ENCODE results near the gene CD177.

CD177 gene, protein sequence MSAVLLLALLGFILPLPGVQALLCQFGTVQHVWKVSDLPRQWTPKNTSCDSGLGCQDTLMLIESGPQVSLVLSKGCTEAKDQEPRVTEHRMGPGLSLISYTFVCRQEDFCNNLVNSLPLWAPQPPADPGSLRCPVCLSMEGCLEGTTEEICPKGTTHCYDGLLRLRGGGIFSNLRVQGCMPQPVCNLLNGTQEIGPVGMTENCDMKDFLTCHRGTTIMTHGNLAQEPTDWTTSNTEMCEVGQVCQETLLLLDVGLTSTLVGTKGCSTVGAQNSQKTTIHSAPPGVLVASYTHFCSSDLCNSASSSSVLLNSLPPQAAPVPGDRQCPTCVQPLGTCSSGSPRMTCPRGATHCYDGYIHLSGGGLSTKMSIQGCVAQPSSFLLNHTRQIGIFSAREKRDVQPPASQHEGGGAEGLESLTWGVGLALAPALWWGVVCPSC

DNA sequence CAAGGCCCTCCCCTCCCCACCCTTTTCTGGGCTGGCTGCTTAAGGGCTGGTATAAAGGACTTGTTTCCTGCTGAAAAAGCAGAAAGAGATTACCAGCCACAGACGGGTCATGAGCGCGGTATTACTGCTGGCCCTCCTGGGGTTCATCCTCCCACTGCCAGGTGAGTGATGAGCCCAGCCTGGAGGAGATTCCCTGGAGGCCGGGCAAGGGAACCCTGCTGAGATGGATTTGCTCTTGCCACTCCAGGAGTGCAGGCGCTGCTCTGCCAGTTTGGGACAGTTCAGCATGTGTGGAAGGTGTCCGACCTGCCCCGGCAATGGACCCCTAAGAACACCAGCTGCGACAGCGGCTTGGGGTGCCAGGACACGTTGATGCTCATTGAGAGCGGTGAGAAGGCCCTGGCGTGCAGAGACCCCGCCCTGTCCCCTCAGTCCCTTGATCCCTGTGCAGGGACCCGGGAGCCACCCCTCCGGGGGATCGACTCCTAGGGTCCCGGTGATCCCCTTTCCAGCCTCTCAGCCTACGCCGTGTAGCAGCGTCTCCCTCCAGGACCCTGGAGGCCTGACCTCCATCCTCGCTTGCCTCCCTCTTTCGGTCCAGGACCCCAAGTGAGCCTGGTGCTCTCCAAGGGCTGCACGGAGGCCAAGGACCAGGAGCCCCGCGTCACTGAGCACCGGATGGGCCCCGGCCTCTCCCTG, at the start of gene CD177:
CD177 (plus strand) TSS at position 81 of the 699 bp plus-strand sequence; CDS start at position 110, 29 bp downstream.
- Histone ChIP-seq H3K36me3 (ENCODE audit: insufficient read depth, insufficient read length, low read length) (no peaks in the 10 kb centered on the region), H3K9ac (ENCODE audit: insufficient read length, low read depth) (peak within 1 kb of the TSS; percentile 77), H3K4me3 (ENCODE audit: insufficient read length, low read depth) (peak within 1 kb of the TSS; percentile 65), H3K9me3 (ENCODE audit: insufficient read depth, low read length) (no peaks in the 10 kb centered on the region), H3K4me1 (ENCODE audit: insufficient read depth, insufficient read length) (peaks cover 2% of the 10 kb centered on the region), H3K27me3 (ENCODE audit: insufficient read depth, insufficient read length) (no peaks in the 10 kb centered on the region)
- no peak for TF ChIP-seq YY1 (IDR thresholded peaks at IDR 0.05; ENCODE audit: insufficient read depth, insufficient read length)
- DNase-seq (ENCODE audit: low read depth, low spot score), result no peak

DNA sequence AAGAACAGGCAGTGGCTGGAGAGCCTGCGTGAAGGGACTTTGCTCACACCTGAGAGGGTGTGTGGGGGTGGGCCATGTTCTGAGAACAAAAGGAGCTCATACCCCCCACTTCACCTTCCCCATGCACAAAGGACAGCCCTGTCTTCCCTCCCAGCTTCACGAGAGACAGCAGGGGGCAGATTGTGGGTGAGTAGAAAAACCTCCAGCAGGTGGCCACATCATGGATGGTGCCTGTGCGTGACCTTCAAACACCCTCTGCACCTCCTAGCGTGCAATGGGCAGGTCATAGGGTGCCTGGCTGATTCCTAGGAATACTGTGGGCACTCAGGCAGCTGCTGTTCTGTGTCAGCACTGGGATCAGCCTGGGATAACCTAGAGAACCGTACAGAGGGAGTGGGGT, 47.8 kb upstream of the CD177 start:
- H3K4me3 ChIP-seq (ENCODE audit: insufficient read length, low read depth), result no peak overlapping the region
- TF ChIP-seq SUZ12 (IDR thresholded peaks at IDR 0.05; ENCODE audit: extremely low read depth, insufficient read depth, insufficient read length), result no peak
- TF ChIP-seq YY1 (IDR thresholded peaks at IDR 0.05; ENCODE audit: insufficient read depth, insufficient read length), result no peak
- no peak for TF ChIP-seq ZNF274 (IDR thresholded peaks at IDR 0.05; ENCODE audit: low read depth, low read length)
- H3K9ac ChIP-seq (ENCODE audit: insufficient read length, low read depth), result no peak overlapping the region
- peaks cover 11% of the 10 kb centered on the region; the same call in 1 of the 2 replicates for H3K9me3 ChIP-seq (ENCODE audit: insufficient read depth, low read length)
- DNase-seq (ENCODE audit: low read depth, low spot score), result no peak
- H3K4me1 ChIP-seq (ENCODE audit: insufficient read depth, insufficient read length), result no peaks in the 10 kb centered on the region
- no peaks in the 10 kb centered on the region for H3K27me3 ChIP-seq (ENCODE audit: insufficient read depth, insufficient read length)
- H3K36me3 ChIP-seq (ENCODE audit: insufficient read depth, insufficient read length, low read length), result no peaks in the 10 kb centered on the region

DNA sequence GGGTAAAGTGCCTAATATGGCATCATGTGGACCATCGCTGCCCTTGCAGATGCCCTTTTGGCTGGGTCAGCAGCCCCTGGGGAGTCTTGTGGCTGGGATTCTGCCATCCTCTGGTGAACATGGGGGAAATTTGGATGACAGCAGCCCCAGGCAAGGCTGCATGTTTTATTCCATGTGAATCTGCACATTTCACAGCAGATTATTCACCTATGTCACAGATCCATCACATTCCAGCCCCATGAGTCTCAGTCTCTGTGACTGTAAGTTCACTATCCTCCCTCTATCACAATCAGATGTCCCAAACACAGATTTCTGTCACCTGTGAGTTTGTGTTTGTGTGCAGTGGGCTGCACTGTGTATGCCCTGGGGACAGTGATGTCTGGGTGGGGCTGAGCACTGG, 47.4 kb upstream of the CD177 start:
- no peak for DNase-seq (ENCODE audit: low read depth, low spot score)
- no peaks in the 10 kb centered on the region for H3K27me3 ChIP-seq (ENCODE audit: insufficient read depth, insufficient read length)
- TF ChIP-seq YY1 (IDR thresholded peaks at IDR 0.05; ENCODE audit: insufficient read depth, insufficient read length) (no peak), ZNF274 (IDR thresholded peaks at IDR 0.05; ENCODE audit: low read depth, low read length) (no peak), SUZ12 (IDR thresholded peaks at IDR 0.05; ENCODE audit: extremely low read depth, insufficient read depth, insufficient read length) (no peak)

DNA sequence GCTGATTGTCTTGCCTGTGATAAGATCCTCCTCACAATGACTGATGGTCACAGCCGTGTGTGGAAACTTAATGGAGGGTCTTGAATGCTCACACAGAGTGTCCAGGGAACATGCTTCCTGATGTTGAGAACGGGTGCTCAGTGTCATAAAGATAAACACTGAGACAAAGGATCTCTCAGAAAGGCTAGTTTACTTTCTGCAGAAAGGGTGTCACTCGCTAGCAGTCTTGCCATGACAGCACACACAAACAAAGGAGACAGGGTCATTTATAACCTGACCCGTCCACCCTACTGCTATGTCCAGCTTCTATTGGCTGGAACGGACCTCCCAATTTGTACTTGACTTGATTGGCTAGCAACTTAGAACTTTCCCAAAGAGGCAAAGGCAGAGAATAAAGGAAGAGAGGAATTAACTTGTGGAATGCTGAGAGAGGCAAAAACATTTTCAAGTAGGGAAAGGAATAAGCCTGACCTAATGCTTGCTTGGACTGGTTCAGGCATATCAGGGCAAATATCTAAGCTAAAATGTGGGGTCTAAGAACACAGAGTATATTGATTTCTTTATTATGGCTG, 45.2 kb upstream of the CD177 start:
- Histone ChIP-seq H3K9ac (ENCODE audit: insufficient read length, low read depth) (no peak overlapping the region), H3K4me1 (ENCODE audit: insufficient read depth, insufficient read length) (no peaks in the 10 kb centered on the region), H3K36me3 (ENCODE audit: insufficient read depth, insufficient read length, low read length) (no peaks in the 10 kb centered on the region), H3K4me3 (ENCODE audit: insufficient read length, low read depth) (no peak overlapping the region), H3K27me3 (ENCODE audit: insufficient read depth, insufficient read length) (no peaks in the 10 kb centered on the region), H3K9me3 (ENCODE audit: insufficient read depth, low read length) (peaks cover 11% of the 10 kb centered on the region; the same call in 1 of the 2 replicates)
- no peak for DNase-seq (ENCODE audit: low read depth, low spot score)
- TF ChIP-seq ZNF274 (IDR thresholded peaks at IDR 0.05; ENCODE audit: low read depth, low read length) (no peak), SUZ12 (IDR thresholded peaks at IDR 0.05; ENCODE audit: extremely low read depth, insufficient read depth, insufficient read length) (no peak), YY1 (IDR thresholded peaks at IDR 0.05; ENCODE audit: insufficient read depth, insufficient read length) (no peak)

More for the DNA sequence above, 47.4 kb upstream of the CD177 start:
- H3K9ac ChIP-seq (ENCODE audit: insufficient read length, low read depth), result no peak overlapping the region
- no peaks in the 10 kb centered on the region for H3K36me3 ChIP-seq (ENCODE audit: insufficient read depth, insufficient read length, low read length)
- H3K9me3 ChIP-seq (ENCODE audit: insufficient read depth, low read length), result peaks cover 11% of the 10 kb centered on the region; the same call in 1 of the 2 replicates
- H3K4me3 ChIP-seq (ENCODE audit: insufficient read length, low read depth), result no peak overlapping the region
- H3K4me1 ChIP-seq (ENCODE audit: insufficient read depth, insufficient read length), result no peaks in the 10 kb centered on the region

DNA sequence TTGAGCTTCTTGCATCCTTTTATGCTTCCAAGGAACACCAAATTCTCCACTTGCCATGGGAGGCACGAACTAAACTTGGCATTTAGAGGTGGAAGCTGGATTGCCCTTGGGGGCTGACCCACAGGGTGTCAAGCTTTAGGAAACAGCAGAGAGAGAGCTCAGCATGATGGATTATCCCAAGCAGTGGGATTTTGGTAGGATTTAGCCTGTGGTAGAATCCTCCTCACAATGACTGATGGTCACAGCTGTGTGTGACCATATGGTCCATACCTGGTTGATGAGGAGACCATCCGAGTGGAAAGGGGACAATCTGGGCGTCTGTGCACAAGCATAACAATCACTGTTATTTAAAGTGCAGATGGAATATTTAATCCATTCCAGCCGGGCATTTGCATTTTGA, 44.0 kb upstream of the CD177 start:
- Histone ChIP-seq H3K9me3 (ENCODE audit: insufficient read depth, low read length) (peaks cover 11% of the 10 kb centered on the region; the same call in 1 of the 2 replicates), H3K9ac (ENCODE audit: insufficient read length, low read depth) (no peak overlapping the region), H3K27me3 (ENCODE audit: insufficient read depth, insufficient read length) (no peaks in the 10 kb centered on the region), H3K4me3 (ENCODE audit: insufficient read length, low read depth) (no peak overlapping the region), H3K4me1 (ENCODE audit: insufficient read depth, insufficient read length) (no peaks in the 10 kb centered on the region), H3K36me3 (ENCODE audit: insufficient read depth, insufficient read length, low read length) (no peaks in the 10 kb centered on the region)
- no peak for TF ChIP-seq SUZ12 (IDR thresholded peaks at IDR 0.05; ENCODE audit: extremely low read depth, insufficient read depth, insufficient read length)
- TF ChIP-seq YY1 (IDR thresholded peaks at IDR 0.05; ENCODE audit: insufficient read depth, insufficient read length), result no peak
- TF ChIP-seq ZNF274 (IDR thresholded peaks at IDR 0.05; ENCODE audit: low read depth, low read length), result no peak
- DNase-seq (ENCODE audit: low read depth, low spot score), result no peak

DNA sequence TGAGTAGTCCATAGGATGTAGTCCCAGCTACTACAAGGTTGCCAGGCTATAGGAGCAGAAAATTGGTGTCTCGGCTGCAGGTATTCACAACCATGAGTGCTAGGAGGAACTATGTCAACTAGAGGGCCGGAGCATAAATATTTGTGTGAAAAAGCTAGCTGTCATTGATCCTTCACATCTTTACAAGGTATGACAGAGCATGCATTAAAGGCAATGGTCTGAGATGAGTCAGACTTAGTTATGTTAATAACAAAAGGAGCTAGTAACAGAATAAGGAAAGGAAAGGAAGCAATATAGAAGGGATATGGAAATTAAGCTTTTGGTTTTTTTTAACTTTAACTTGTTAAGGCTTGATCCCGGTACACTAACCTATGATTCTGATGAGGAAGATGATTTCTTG, 43.3 kb upstream of the CD177 start:
- no peaks in the 10 kb centered on the region for H3K4me1 ChIP-seq (ENCODE audit: insufficient read depth, insufficient read length)
- no peaks in the 10 kb centered on the region for H3K27me3 ChIP-seq (ENCODE audit: insufficient read depth, insufficient read length)
- no peak overlapping the region for H3K9ac ChIP-seq (ENCODE audit: insufficient read length, low read depth)
- no peaks in the 10 kb centered on the region for H3K36me3 ChIP-seq (ENCODE audit: insufficient read depth, insufficient read length, low read length)
- peaks cover 11% of the 10 kb centered on the region; the same call in 1 of the 2 replicates for H3K9me3 ChIP-seq (ENCODE audit: insufficient read depth, low read length)
- TF ChIP-seq ZNF274 (IDR thresholded peaks at IDR 0.05; ENCODE audit: low read depth, low read length), result no peak
- no peak overlapping the region for H3K4me3 ChIP-seq (ENCODE audit: insufficient read length, low read depth)
- DNase-seq (ENCODE audit: low read depth, low spot score), result no peak

DNA sequence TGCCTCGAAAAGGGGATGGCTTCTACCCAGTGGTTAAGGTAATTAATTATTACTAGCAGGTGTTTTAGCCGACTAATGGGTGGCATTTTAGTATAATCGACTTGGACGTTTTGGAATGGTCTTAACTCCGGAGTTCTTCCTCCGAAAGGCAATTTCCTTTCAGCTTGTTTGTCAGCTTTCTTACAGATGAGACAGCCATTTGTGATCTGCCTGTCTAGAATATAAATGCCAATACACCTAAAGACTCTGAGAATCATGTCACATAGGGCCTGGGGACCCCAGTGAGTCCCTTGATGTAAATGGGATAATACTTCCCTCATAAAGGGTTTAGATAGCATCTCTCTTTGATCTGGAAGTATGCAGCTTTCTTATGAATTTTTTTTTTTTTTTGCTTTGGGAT, 42.2 kb upstream of the CD177 start:
- DNase-seq (ENCODE audit: low read depth, low spot score), result no peak
- Histone ChIP-seq H3K4me1 (ENCODE audit: insufficient read depth, insufficient read length) (no peaks in the 10 kb centered on the region), H3K36me3 (ENCODE audit: insufficient read depth, insufficient read length, low read length) (no peaks in the 10 kb centered on the region), H3K4me3 (ENCODE audit: insufficient read length, low read depth) (no peak overlapping the region), H3K9me3 (ENCODE audit: insufficient read depth, low read length) (peaks cover 14% of the 10 kb centered on the region; the same call in 1 of the 2 replicates), H3K27me3 (ENCODE audit: insufficient read depth, insufficient read length) (no peaks in the 10 kb centered on the region), H3K9ac (ENCODE audit: insufficient read length, low read depth) (no peak overlapping the region)
- TF ChIP-seq ZNF274 (IDR thresholded peaks at IDR 0.05; ENCODE audit: low read depth, low read length) (no peak), YY1 (IDR thresholded peaks at IDR 0.05; ENCODE audit: insufficient read depth, insufficient read length) (no peak)

Data from NT2/D1 (cell line).